GM18498 (cell line): ENCODE measurements around the gene SFMBT1.
"Not testable (repeated sequence)": the region's sequence is repeated elsewhere in the genome, so short reads cannot be mapped to it uniquely, and the experiment has no call there.

ENCODE experiments used
- ATAC-seq: cut with Tn5 transposase; IDR thresholded peaks from one replicate; pipeline ENCODE4 v1.9.1; 2021; ENCODE audit warnings: mild to moderate bottlenecking, moderate library complexity; ENCODE audit not compliant: unreplicated experiment

Gene SFMBT1

DNA sequence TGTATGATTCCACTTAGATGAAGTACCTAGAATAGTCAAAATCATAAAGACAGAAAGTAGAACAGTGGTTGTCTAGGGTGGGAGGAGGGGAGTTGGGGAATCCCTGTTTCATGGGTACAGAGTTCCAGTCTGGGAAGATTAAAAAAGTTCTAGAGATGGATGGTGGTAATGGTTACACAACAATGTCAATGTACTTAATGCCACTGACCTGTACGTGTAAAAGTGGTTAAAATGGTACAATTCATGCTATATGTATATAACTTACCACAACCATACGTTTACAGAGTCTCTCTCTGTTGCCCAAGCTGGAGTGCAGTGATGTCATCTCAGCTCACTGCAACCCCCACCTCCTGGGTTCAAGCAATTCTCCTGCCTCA is 6.5 kb downstream of the SFMBT1 start:
- ATAC-seq = no peak

DNA sequence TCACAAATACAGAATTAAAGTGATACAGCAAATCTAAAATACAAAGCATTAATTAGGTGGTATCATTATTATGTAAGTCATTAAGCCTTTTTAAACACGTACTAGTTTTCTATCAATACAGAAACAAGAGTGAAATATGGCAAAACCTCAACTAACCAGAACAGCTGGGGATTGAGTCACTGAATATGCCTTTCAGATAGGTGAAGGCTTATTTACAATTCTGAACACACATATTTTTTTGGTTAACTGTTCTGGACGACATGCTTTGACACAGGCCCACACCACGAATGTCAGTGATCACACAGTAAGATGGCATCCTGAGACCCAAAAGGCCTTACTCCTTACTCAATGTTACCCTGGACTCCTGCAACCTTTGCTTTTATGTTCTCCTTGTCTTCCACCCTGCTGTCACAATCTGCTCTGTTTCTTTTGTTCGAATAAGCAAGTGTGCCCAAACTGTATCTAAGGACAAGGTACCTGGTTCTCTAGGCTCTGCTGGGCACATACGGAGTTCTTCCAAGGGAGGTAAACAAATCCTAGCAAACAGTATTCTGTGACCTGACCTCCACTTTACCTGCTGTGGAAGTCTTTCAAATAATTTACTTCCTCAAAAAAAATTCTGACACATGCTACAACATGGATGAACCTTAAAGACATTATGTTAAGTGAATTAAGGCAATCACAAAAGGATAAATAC is 7.0 kb downstream of the SFMBT1 start:
- no peak for ATAC-seq

DNA sequence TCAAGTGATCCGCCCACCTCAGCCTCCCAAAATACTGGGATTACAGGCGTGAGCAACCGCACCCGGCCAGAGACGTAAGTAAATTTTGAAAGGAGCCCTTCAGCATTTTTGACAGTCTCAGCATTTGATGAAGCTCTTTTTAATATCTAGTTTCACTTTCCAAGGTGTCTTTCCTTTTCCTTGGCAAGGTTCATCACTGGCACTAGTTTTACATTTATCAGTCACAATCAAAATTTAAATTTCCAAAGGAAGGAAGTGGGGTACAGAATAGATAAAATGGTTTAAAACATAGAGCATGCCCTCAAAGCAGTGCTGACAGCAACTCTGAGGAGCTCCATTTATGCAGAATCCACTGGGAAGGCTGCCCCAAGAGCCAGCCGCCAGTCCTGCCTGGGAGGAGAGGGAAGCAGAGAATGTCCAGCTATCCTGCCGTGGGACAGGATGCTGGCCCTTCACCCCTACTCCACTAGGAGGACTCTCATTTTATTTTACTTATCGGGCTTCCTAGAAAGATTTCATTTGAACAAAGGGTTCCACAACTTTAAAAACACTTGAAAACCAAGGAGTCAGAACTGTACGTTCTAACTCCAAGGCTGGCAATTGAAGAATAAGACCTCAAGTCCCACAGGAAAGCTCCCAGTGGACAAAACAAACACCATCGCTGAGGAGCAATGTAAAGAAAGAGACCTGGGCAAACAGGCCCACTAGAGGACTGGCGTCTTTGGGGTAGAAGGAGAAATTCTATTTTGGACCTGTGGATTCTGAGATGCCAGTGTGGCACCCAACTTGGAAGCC is 9.9 kb downstream of the SFMBT1 start:
- no peak for ATAC-seq

DNA sequence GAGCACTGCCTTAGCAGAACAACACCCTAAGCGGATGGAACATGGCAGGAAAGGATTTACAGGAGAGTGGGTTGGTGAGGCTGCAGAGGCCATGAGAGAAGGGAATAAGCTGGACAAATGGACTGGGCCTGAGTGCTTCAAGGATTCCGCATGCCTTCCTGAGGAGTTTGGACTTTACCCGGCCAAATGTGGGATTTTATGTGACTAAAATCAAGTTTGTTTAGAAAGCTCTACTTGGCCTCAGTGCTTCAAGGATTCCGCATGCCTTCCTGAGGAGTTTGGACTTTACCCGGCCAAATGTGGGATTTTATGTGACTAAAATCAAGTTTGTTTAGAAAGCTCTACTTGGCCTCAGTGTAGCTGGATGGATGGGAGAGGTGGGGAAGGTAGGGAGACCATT is 10.9 kb downstream of the SFMBT1 start:
- ATAC-seq = not testable (repeated sequence)

DNA sequence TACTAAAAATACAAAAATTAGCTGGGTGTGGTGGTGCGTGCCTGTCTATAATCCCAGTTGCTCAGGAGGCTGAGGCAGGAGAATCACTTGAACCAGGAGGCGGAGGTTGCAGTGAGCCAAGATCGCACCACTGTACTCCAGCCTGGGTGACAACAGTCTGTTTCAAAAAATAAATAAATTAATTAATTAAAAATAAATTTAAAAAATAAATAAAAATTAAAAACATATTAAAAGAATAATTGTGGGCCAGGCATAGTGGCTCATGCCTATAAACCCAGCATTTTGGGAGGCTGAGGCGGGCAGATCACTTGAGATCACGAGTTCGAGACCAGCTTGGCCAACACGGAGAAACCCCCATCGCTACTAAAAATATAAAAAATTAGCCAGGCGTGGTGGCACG is 11.5 kb downstream of the SFMBT1 start:
- ATAC-seq = not testable (repeated sequence)

DNA sequence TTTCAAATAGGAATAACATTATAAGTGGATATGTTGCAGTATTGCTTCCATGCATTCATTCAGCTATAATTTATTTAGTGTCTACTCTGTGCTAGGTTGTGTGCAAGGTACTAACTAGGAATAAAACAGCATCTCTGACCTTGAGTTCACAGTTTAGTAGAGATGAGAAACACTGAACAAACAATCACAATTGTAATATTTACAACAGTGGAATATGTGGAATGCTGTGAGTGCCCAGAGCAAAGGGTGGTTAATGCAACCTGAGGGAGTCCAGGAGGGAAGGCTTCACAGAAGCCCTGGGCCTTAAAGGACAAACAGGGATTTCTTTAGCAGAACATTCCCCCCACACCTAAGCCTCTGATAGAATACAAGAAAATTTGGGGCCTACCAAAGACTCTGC is 13.3 kb downstream of the SFMBT1 start:
- ATAC-seq = no peak

- no peak for ATAC-seq
Observed at GRCh38 chr3:53030619-53031449, 15.0 kb downstream of the SFMBT1 start.

GRCh38 chr3:53028641-53029040 is 17.2 kb downstream of the SFMBT1 start:
- no peak for ATAC-seq

DNA sequence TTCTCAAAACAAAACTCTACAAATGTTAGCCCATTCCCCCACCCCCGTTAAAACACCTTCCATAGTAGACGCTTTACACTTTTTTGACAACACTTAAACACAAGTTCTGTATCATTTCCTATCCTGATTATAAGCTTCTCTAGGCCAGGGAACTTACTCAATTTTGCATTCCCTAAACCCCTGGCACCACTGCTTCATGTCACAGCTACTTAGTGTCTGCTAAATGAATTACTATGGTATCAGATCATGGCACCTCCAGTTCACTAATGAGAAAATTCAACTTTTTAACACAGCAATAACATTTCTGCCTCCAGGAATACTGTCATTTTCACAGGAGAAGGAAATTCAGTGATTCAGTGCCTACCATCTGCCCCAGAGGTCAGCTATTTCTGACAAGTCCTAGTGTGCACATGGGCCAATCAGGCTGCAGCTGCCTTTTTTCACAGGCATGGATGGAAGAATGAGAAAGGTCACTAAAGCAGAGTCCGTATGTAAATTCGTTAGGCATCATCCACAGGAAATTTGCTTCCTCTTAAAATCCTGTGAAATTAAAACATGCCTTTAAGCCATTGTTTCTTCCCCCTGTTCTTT is 18.5 kb downstream of the SFMBT1 start:
- no peak for ATAC-seq

DNA sequence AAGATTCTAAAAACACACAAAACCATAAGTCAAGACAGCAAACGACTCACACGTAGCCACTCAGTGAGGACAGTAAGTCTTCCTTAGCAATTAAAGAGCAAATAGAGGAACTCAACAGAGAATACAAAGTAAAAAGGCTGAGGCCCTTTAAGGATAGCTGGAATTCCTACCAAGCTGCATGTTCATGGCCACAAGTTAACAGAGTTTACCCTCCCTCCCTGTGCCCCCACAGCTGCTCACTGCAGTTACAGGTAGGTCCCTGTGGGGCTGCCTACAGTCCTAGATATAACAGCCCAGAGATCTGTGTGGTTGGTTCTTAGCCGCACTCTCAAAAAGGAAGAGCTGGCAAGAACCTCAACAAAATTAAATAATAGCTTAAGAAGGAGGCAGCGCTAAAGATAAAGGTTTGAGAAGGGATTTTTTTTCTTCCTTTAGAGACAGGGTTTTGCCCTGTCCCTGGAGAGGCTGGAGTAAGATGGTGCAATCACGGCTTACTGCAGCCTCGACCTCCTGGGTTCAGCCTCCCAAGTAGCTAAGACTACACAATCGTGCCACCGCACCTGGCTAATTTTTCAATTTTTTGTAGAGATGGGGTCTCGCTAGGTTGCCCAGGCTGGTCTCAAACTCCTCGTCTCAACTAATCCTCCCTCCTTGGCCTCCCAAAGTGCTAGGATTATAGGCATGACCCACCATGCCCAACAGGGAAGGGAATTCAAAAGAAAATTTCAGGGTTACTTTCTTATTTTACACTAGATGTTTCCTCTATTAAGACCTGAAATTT is 19.3 kb downstream of the SFMBT1 start:
- no peak for ATAC-seq

DNA sequence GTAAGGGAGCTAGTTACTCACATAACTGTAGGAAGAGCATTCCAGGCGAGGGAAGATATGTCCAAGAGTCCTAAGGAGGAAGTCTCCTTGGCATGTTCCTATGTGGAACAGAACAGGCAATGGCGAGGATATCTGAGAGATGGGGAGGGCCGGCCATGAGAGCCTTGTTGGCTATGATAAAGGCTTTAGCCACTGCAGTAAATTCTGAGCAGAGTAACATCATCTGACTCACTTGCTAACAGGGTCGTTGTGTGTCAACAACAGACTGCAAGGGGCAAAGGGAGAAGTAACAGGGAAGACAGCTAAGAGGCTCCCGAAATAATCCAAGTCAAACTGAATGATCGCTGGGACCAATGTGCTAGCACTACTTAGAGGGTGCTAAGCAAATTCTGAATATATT is 21.6 kb downstream of the SFMBT1 start:
- ATAC-seq = no peak

- no peak for ATAC-seq
Observed at GRCh38 chr3:53023072-53023823, 22.6 kb downstream of the SFMBT1 start.

- ATAC-seq = no peak
Observed at GRCh38 chr3:53022647-53023046, 23.2 kb downstream of the SFMBT1 start.

- no peak for ATAC-seq
Observed at GRCh38 chr3:53016236-53016635, 29.6 kb downstream of the SFMBT1 start.

GRCh38 chr3:53011324-53011723 is 34.5 kb downstream of the SFMBT1 start:
- no peak for ATAC-seq

- no peak for ATAC-seq
Observed at GRCh38 chr3:53009826-53010539, 35.9 kb downstream of the SFMBT1 start.

DNA sequence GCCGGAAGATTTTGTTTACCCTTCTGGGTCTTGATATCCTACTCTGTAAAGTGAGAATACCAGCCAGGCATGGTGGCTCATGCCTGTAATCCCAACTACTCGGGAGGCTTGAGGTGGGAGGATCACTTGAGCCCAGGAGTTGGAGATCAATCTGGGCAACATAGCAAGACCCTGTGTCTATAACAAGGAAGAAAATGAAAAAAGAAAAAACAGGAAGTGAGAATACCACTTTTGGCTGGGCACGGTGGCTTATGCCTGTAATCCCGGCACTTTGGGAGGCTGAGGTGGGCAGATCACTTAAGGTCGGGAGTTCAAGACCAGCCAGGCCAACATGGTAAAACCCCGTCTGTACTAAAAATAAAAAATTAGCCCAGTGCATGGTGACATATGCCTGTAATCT is 36.9 kb downstream of the SFMBT1 start:
- ATAC-seq = no peak

- no peak for ATAC-seq
Observed at GRCh38 chr3:53005854-53006513, 39.9 kb downstream of the SFMBT1 start.

DNA sequence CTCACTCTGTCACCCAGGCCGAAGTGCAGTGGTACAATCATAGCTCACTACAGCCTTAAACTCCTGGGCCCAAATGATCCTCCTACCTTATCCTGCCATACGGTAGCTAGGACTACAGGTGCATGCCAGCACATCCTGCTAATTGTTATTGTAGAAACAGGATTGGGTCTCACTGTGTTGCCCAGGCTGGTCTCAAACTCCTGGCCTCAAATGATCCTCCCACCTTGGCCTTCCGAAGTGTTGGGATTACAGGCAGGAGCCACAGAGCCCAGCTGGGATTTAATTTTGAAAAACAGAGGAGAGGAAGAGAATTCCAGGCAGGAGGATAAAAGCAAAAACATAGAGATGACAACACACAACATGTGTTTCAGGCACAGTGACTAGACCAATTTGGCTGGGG is 40.5 kb downstream of the SFMBT1 start:
- no peak for ATAC-seq
